Smooth muscle cell (in vitro differentiated cells): ENCODE data around the gene ZFHX2. TPM values are rescaled to one million over a fixed set of nuclear protein-coding genes. Genes with fewer than 3 reads are reported as not detected.

ENCODE experiments used
- DNase-seq: peaks from one replicate; lab custom pipeline; 2025; ENCODE audit not compliant: unreplicated experiment; lab: John Stamatoyannopoulos, UW
- H2AFZ ChIP-seq: fragments of 200-600 bp; sonication (generic); 2 replicates; pipeline ENCODE4 v1.6.0; 2016; ENCODE audit warnings: antibody characterized with exemption, low read depth, mild to moderate bottlenecking
- H3F3A ChIP-seq: fragments of 200-600 bp; sonication (generic); 2 replicates; pipeline ENCODE4 v1.6.0; 2017; ENCODE audit warnings: antibody characterized with exemption, low read depth
- H3K27ac ChIP-seq: fragments of 200-600 bp; sonication (generic); 2 replicates; pipeline ENCODE4 v1.5.1; 2016; ENCODE audit warnings: low read depth, mild to moderate bottlenecking
- H3K27me3 ChIP-seq: fragments of 200-600 bp; sonication (generic); 2 replicates; pipeline ENCODE4 v1.6.1; 2016; ENCODE audit warnings: low read depth, mild to moderate bottlenecking
- H3K36me3 ChIP-seq: fragments of 200-600 bp; sonication (generic); 2 replicates; pipeline ENCODE4 v1.5.1; 2016; ENCODE audit warnings: low read depth
- H3K4me1 ChIP-seq: fragments of 200-600 bp; sonication (generic); 2 replicates; pipeline ENCODE4 v1.5.1; 2016; ENCODE audit warnings: low read depth
- H3K4me2 ChIP-seq: fragments of 200-600 bp; sonication (generic); 2 replicates; pipeline ENCODE4 v1.6.0; 2016; ENCODE audit warnings: mild to moderate bottlenecking
- H3K4me3 ChIP-seq: fragments of 200-600 bp; sonication (generic); 2 replicates; pipeline ENCODE4 v1.5.1; 2016; ENCODE audit warnings: mild to moderate bottlenecking
- H3K79me2 ChIP-seq: fragments of 200-600 bp; sonication (generic); 2 replicates; pipeline ENCODE4 v1.6.0; 2016; ENCODE audit warnings: low read depth, mild to moderate bottlenecking
- H3K9ac ChIP-seq: fragments of 200-600 bp; sonication (generic); 2 replicates; pipeline ENCODE4 v1.6.0; 2016; ENCODE audit warnings: low read depth
- H3K9me3 ChIP-seq: fragments of 200-600 bp; sonication (generic); replicated peaks from 2 replicates; pipeline ENCODE4 v1.5.1; 2016; ENCODE audit warnings: low read depth
- H4K20me1 ChIP-seq: fragments of 200-600 bp; sonication (generic); 2 replicates; pipeline ENCODE4 v1.6.0; 2016; ENCODE audit warnings: low read depth
- WGBS: methylation state at CpG from one replicate; pipeline ENCODE4 v1.1.7; 2016; ENCODE audit warnings: low lambda C conversion rate; 5-methylcytosine and 5-hydroxymethylcytosine counted together
- polyA plus RNA-seq: library from polyadenylated mRNA; unstranded; fragments of >200 nt; fragmentation: Nextera tagmentation; extraction: Ambion mirVana; gene quantifications from 2 replicates; pipeline ENCODE4 v1.2.1, GENCODE V29; 2016
- total RNA-seq: library from RNA; depleted of rRNA; stranded (reverse); fragments of >200 nt; gene quantifications from 2 replicates; pipeline ENCODE4 v1.2.3, GENCODE V29; 2014
- TF ChIP-seq, protein P1 (sequence below): fragments of 200-600 bp; sonication (generic); IDR thresholded peaks from 2 replicates; pipeline ENCODE4 v1.5.1; 2017; ENCODE audit warnings: borderline replicate concordance, mild to moderate bottlenecking, antibody characterized with exemption; ENCODE audit not compliant: insufficient read depth, poor library complexity, severe bottlenecking

The ZFHX2 gene
- total and polyA plus RNA-seq, 2 experiments from 2014 or later, result 0.27 to 1.4 TPM

DNA sequence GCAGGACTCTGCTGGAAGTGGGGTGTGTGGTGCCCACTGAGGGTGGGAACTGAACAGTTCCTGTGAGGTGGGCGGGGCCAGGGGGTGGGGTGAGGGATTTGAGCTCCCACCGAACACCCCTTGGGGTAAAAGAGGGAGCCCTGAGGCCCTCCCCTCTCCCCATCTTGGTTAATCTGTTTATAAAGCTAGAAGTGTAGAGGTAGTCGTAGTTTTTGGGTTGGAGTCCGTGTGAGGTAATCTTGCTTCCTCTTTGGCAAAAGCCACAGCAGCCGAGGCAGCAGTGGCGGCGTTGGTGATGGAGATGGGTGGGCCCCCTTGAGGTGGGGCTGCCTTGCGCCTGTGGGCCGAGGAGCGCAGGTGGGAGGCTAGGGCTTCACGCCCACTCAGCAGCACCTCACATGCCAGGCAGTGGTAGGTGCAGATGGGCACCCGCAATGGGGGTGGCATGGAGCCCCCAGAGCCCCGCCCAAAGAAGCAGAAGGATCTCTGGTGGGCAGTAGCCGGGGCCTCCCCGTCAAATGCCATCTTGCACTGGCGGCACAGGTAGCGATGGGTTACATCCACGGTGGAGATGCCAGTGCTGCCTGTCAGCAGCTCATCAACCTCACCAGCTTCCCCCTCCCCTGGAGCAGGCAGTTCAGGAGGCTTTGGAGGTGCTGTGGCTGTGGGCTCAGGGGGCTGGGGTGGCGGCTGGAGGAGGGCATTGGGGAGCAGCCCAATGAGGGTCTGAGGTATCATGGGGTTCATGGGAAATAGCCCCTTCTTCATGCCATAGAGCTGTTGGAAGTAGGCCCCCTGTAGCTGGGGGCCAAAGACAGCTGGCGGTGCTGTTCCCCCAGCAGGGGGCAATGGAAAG is 29.6 kb downstream of the ZFHX2 start:
- H3K9me3 ChIP-seq, result no peaks in the 10 kb centered on the region
- H4K20me1 ChIP-seq, result no peaks in the 10 kb centered on the region
- H2AFZ ChIP-seq, result no peak overlapping the region
- H3K9ac ChIP-seq, result no peak overlapping the region
- no peaks in the 10 kb centered on the region for H3K79me2 ChIP-seq
- H3F3A ChIP-seq, result no peaks in the 10 kb centered on the region
- peaks cover 11% of the 10 kb centered on the region for H3K4me1 ChIP-seq
- H3K4me2 ChIP-seq, result no peak overlapping the region
- no peaks in the 10 kb centered on the region for H3K27me3 ChIP-seq
- TF ChIP-seq, protein P1, sequence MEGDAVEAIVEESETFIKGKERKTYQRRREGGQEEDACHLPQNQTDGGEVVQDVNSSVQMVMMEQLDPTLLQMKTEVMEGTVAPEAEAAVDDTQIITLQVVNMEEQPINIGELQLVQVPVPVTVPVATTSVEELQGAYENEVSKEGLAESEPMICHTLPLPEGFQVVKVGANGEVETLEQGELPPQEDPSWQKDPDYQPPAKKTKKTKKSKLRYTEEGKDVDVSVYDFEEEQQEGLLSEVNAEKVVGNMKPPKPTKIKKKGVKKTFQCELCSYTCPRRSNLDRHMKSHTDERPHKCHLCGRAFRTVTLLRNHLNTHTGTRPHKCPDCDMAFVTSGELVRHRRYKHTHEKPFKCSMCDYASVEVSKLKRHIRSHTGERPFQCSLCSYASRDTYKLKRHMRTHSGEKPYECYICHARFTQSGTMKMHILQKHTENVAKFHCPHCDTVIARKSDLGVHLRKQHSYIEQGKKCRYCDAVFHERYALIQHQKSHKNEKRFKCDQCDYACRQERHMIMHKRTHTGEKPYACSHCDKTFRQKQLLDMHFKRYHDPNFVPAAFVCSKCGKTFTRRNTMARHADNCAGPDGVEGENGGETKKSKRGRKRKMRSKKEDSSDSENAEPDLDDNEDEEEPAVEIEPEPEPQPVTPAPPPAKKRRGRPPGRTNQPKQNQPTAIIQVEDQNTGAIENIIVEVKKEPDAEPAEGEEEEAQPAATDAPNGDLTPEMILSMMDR, result no peak
- 91% methylated on average over 18 of the region's 20 CpGs for WGBS
- no peaks in the 10 kb centered on the region for H3K36me3 ChIP-seq
- H3K27ac ChIP-seq, result no peak overlapping the region
- no peak for DNase-seq
- no peak overlapping the region for H3K4me3 ChIP-seq

DNA sequence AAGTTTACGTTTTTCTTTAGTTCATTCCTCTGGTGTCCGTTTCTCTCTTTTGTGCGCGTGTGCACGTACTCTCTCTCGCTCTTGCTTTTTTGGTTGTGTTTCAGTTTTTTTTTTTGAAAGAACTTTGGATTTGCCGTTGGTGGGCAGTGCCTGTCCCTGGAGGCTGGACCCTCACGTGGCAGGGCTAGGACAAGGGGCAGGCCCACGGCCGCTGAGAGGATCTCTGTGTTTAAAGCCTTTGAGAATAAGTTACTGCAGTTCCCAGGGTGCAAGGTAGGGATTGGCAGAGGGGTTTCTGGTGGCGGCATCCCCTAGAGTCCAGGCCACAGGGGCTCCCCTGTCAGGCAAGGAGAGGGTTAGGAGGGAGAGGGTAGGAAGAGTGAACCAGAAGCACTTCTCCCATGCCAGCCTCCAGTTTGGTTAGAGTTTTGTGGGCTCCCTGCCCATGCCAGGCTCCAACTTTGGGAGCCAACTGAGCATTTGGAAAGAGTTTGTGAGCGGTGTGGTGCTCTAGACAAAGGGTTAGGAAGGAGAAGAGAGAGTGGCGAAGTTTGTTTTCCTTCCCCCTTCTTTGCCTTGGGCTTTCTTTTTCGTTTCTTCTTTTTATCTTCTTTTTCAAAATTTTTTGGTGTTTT is 30.5 kb downstream of the ZFHX2 start:
- no peaks in the 10 kb centered on the region for H3K79me2 ChIP-seq
- H3K27me3 ChIP-seq, result no peaks in the 10 kb centered on the region
- H3K4me2 ChIP-seq, result no peak overlapping the region
- 89% methylated on average over 14 of the region's 14 CpGs for WGBS
- no peaks in the 10 kb centered on the region for H3K9me3 ChIP-seq
- no peaks in the 10 kb centered on the region for H3F3A ChIP-seq
- no peaks in the 10 kb centered on the region for H4K20me1 ChIP-seq
- H3K27ac ChIP-seq, result no peak overlapping the region
- no peak overlapping the region for H2AFZ ChIP-seq
- TF ChIP-seq, protein P1, result no peak
- H3K4me3 ChIP-seq, result no peak overlapping the region
- no peak for DNase-seq
- peaks cover 11% of the 10 kb centered on the region for H3K4me1 ChIP-seq
- no peaks in the 10 kb centered on the region for H3K36me3 ChIP-seq
- H3K9ac ChIP-seq, result no peak overlapping the region

DNA sequence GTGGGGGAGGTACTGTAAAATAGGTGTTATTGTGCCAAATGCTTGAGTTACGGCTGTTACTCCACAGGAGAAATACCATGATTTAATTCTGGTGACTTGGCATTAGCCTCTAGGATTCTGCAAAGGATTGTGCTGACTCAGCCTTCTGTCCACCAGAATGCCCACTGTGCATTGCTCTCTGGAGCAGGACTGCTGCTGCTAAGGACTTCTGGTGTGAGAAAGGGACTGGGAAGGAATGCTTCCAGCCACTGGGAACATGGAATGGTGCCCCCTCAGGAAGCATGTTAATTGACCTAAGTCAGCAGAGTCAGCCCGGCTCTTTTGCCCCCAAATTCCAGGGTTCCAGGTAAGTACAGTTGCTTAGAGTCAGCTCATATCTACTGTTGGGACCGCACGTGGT is 32.9 kb downstream of the ZFHX2 start:
- Histone ChIP-seq H2AFZ (no peak overlapping the region), H3K36me3 (no peaks in the 10 kb centered on the region), H3K9me3 (no peaks in the 10 kb centered on the region), H3F3A (no peaks in the 10 kb centered on the region), H3K9ac (no peak overlapping the region), H3K27me3 (no peaks in the 10 kb centered on the region), H3K4me2 (no peak overlapping the region), H3K4me1 (peaks cover 11% of the 10 kb centered on the region), H3K79me2 (no peaks in the 10 kb centered on the region), H4K20me1 (no peaks in the 10 kb centered on the region), H3K4me3 (no peak overlapping the region), H3K27ac (no peak overlapping the region)
- no peak for DNase-seq
- TF ChIP-seq, protein P1, result no peak
- 75% methylated on average over 4 of the region's 4 CpGs for WGBS
